Calu3 (cell line): ENCODE measurements around the gene ANKRD9. TPM values are rescaled to one million over a fixed set of nuclear protein-coding genes. Genes with fewer than 3 reads are reported as not detected.

ENCODE experiments used
- BruUV-seq: library from RNA; stranded (reverse); fragments of 400-500 nt; replicated peaks from 2 replicates; lab custom pipeline; 2021; lab: Mats Ljungman, UMichigan
- CTCF ChIA-PET: fragments of 300-600 bp; sonication (Branson Sonifier 250); formaldehyde crosslinking; loops from one replicate; lab custom pipeline; 2022; ENCODE audit warnings: antibody characterized with exemption; lab: Charles Lee
- DNase-seq: peaks from one replicate; pipeline ENCODE4 v3.0.0; 2022
- H3K27ac Mint-ChIP-seq: one replicate; pipeline ENCODE4 v1.8.0; 2022; ENCODE audit warnings: mixed read lengths; ENCODE audit not compliant: unreplicated experiment
- H3K27me3 Mint-ChIP-seq: one replicate; pipeline ENCODE4 v1.8.0; 2022; ENCODE audit warnings: mixed read lengths; ENCODE audit not compliant: unreplicated experiment
- H3K36me3 Mint-ChIP-seq: one replicate; pipeline ENCODE4 v1.8.0; 2022; ENCODE audit warnings: mild to moderate bottlenecking, moderate library complexity, mixed read lengths; ENCODE audit not compliant: insufficient read depth, unreplicated experiment
- H3K4me1 Mint-ChIP-seq: one replicate; pipeline ENCODE4 v1.8.0; 2022; ENCODE audit warnings: mild to moderate bottlenecking, low read depth, mixed read lengths; ENCODE audit not compliant: unreplicated experiment
- H3K4me3 Mint-ChIP-seq: one replicate; pipeline ENCODE4 v1.8.0; 2022; ENCODE audit warnings: mild to moderate bottlenecking, low read depth, moderate library complexity, mixed read lengths; ENCODE audit not compliant: unreplicated experiment
- H3K9me3 Mint-ChIP-seq: one replicate; pipeline ENCODE4 v1.8.0; 2022; ENCODE audit warnings: low read depth, mixed read lengths; ENCODE audit not compliant: unreplicated experiment
- CTCF ChIP-seq: fragments of 200-600 bp; IDR thresholded peaks from one replicate; pipeline ENCODE4 v1.8.0; 2022; ENCODE audit warnings: antibody characterized with exemption; ENCODE audit not compliant: unreplicated experiment
- intact Hi-C: fragments of 100-400 bp; cut with micrococcal nuclease; formaldehyde crosslinking; loops from one replicate; pipeline ENCODE4 v1.10.0; 2022; ENCODE audit not compliant: unreplicated experiment
- total RNA-seq: library from RNA; stranded (reverse); gene quantifications from 2 replicates; pipeline ENCODE4 v1.2.3, GENCODE V29; 2022

Gene ANKRD9
- total RNA-seq, 1 experiment from 2014 or later = 23.8 TPM

GRCh38 chr14:102497998-102498677 is 11.4 kb downstream of the ANKRD9 start:
- TF ChIP-seq CTCF = no peak
- no peaks in the 10 kb centered on the region for H3K27me3 Mint-ChIP-seq
- no peak for DNase-seq
- no peak overlapping the region for H3K4me3 Mint-ChIP-seq
- intact Hi-C loops = no loop called here
- no peaks in the 10 kb centered on the region for H3K9me3 Mint-ChIP-seq
- CTCF ChIA-PET = no interaction called here
- H3K36me3 Mint-ChIP-seq = peaks cover 5% of the 10 kb centered on the region
- BruUV-seq = no TSS peak
- no peaks in the 10 kb centered on the region for H3K4me1 Mint-ChIP-seq
- H3K27ac Mint-ChIP-seq = no peak overlapping the region

- no peak overlapping the region for H3K27ac Mint-ChIP-seq
- H3K4me1 Mint-ChIP-seq = no peaks in the 10 kb centered on the region
- H3K4me3 Mint-ChIP-seq = no peak overlapping the region
- intact Hi-C loops = no loop called here
- no peak for DNase-seq
- no peak for TF ChIP-seq CTCF
- CTCF ChIA-PET = no interaction called here
- H3K27me3 Mint-ChIP-seq = no peaks in the 10 kb centered on the region
- no TSS peak for BruUV-seq
- peaks cover 5% of the 10 kb centered on the region for H3K36me3 Mint-ChIP-seq
- H3K9me3 Mint-ChIP-seq = no peaks in the 10 kb centered on the region
These were observed 12.4 kb downstream of the ANKRD9 start for GRCh38 chr14:102496958-102497744.

- no peaks in the 10 kb centered on the region for H3K9me3 Mint-ChIP-seq
These were observed 13.3 kb downstream of the ANKRD9 start for GRCh38 chr14:102496331-102496691.

More at GRCh38 chr14:102496331-102496691, 13.3 kb downstream of the ANKRD9 start:
- intact Hi-C loops = no loop called here
- Mint-ChIP-seq H3K4me1 (no peaks in the 10 kb centered on the region), H3K4me3 (no peak overlapping the region), H3K27me3 (no peaks in the 10 kb centered on the region), H3K27ac (no peak overlapping the region), H3K36me3 (peaks cover 3% of the 10 kb centered on the region)
- CTCF ChIA-PET = no interaction called here
- DNase-seq = no peak
- BruUV-seq = no TSS peak
- TF ChIP-seq CTCF = no peak
